ENCODE measurements around the gene FRMD4A.
"Not testable (repeated sequence)": the region's sequence is repeated elsewhere in the genome, so short reads cannot be mapped to it uniquely, and the experiment has no call there.

The FRMD4A gene

GRCh38 chr10:14225379-14225778 is 105.3 kb downstream of the FRMD4A start:
- Histone ChIP-seq H3K27me3 (ENCODE audit: control insufficient read depth, insufficient read depth, low read length, poor library complexity, severe bottlenecking) (no peaks in the 10 kb centered on the region), H3K27ac (ENCODE audit: insufficient read depth, low read depth, low read length, poor library complexity, severe bottlenecking) (no peak overlapping the region), H3K4me1 (ENCODE audit: control insufficient read depth, insufficient read depth, low read length) (no peaks in the 10 kb centered on the region), H3K4me3 (ENCODE audit: insufficient read depth, low read depth, low read length) (no peak overlapping the region), H3K36me3 (ENCODE audit: control insufficient read depth, insufficient read depth, low read length) (no peaks in the 10 kb centered on the region), H3K9me3 (ENCODE audit: control insufficient read depth, low read length) (no peaks in the 10 kb centered on the region)
- WGBS, 2 experiments = 90 to 97% methylated on average over 4 of the region's 4 CpGs

GRCh38 chr10:14220026-14220425 is 110.7 kb downstream of the FRMD4A start:
- Histone ChIP-seq H3K9me3 (ENCODE audit: control insufficient read depth, low read length) (no peaks in the 10 kb centered on the region), H3K27ac (ENCODE audit: insufficient read depth, low read depth, low read length, poor library complexity, severe bottlenecking) (no peak overlapping the region), H3K4me1 (ENCODE audit: control insufficient read depth, insufficient read depth, low read length) (peaks cover 3% of the 10 kb centered on the region), H3K27me3 (ENCODE audit: control insufficient read depth, insufficient read depth, low read length, poor library complexity, severe bottlenecking) (no peaks in the 10 kb centered on the region), H3K4me3 (ENCODE audit: insufficient read depth, low read depth, low read length) (no peak overlapping the region), H3K36me3 (ENCODE audit: control insufficient read depth, insufficient read depth, low read length) (no peaks in the 10 kb centered on the region)
- 93 to 97% methylated on average over 6 to 7 of the region's 7 CpGs for WGBS, 2 experiments

- no peak overlapping the region for H3K4me3 ChIP-seq (ENCODE audit: insufficient read depth, low read depth, low read length)
- no peak overlapping the region for H3K27ac ChIP-seq (ENCODE audit: insufficient read depth, low read depth, low read length, poor library complexity, severe bottlenecking)
- H3K27me3 ChIP-seq (ENCODE audit: control insufficient read depth, insufficient read depth, low read length, poor library complexity, severe bottlenecking) = no peaks in the 10 kb centered on the region
- 94 to 97% methylated on average over 5 of the region's 5 CpGs for WGBS, 2 experiments
- peaks cover 3% of the 10 kb centered on the region for H3K4me1 ChIP-seq (ENCODE audit: control insufficient read depth, insufficient read depth, low read length)
- no peaks in the 10 kb centered on the region for H3K9me3 ChIP-seq (ENCODE audit: control insufficient read depth, low read length)
- no peaks in the 10 kb centered on the region for H3K36me3 ChIP-seq (ENCODE audit: control insufficient read depth, insufficient read depth, low read length)
These were observed 111.3 kb downstream of the FRMD4A start for GRCh38 chr10:14219411-14219810.

- no peaks in the 10 kb centered on the region for H3K36me3 ChIP-seq (ENCODE audit: control insufficient read depth, insufficient read depth, low read length)
- 88 to 89% methylated on average over 7 of the region's 7 CpGs for WGBS, 2 experiments
- no peak overlapping the region for H3K27ac ChIP-seq (ENCODE audit: insufficient read depth, low read depth, low read length, poor library complexity, severe bottlenecking)
- H3K27me3 ChIP-seq (ENCODE audit: control insufficient read depth, insufficient read depth, low read length, poor library complexity, severe bottlenecking) = no peaks in the 10 kb centered on the region
- H3K9me3 ChIP-seq (ENCODE audit: control insufficient read depth, low read length) = no peaks in the 10 kb centered on the region
- H3K4me1 ChIP-seq (ENCODE audit: control insufficient read depth, insufficient read depth, low read length) = peaks cover 3% of the 10 kb centered on the region
- H3K4me3 ChIP-seq (ENCODE audit: insufficient read depth, low read depth, low read length) = no peak overlapping the region
These were observed 115.1 kb downstream of the FRMD4A start for GRCh38 chr10:14215641-14216040.

- not testable (repeated sequence) for H3K27ac ChIP-seq (ENCODE audit: insufficient read depth, low read depth, low read length, poor library complexity, severe bottlenecking); H3K4me3 ChIP-seq (ENCODE audit: insufficient read depth, low read depth, low read length); H3K9me3 ChIP-seq (ENCODE audit: control insufficient read depth, low read length); H3K27me3 ChIP-seq (ENCODE audit: control insufficient read depth, insufficient read depth, low read length, poor library complexity, severe bottlenecking); H3K4me1 ChIP-seq (ENCODE audit: control insufficient read depth, insufficient read depth, low read length); H3K36me3 ChIP-seq (ENCODE audit: control insufficient read depth, insufficient read depth, low read length)
- WGBS, 2 experiments = 82 to 84% methylated on average over 7 of the region's 7 CpGs
These were observed 117.0 kb downstream of the FRMD4A start for GRCh38 chr10:14213703-14214102.

- Histone ChIP-seq H3K4me1 (ENCODE audit: control insufficient read depth, insufficient read depth, low read length) (peaks cover 3% of the 10 kb centered on the region), H3K27ac (ENCODE audit: insufficient read depth, low read depth, low read length, poor library complexity, severe bottlenecking) (no peak overlapping the region), H3K9me3 (ENCODE audit: control insufficient read depth, low read length) (no peaks in the 10 kb centered on the region), H3K4me3 (ENCODE audit: insufficient read depth, low read depth, low read length) (no peak overlapping the region), H3K36me3 (ENCODE audit: control insufficient read depth, insufficient read depth, low read length) (no peaks in the 10 kb centered on the region), H3K27me3 (ENCODE audit: control insufficient read depth, insufficient read depth, low read length, poor library complexity, severe bottlenecking) (no peaks in the 10 kb centered on the region)
- 78 to 86% methylated on average over 4 of the region's 4 CpGs for WGBS, 2 experiments
These were observed 119.1 kb downstream of the FRMD4A start for GRCh38 chr10:14211610-14212009.

GRCh38 chr10:14208231-14208630 is 122.5 kb downstream of the FRMD4A start:
- no peak overlapping the region for H3K4me3 ChIP-seq (ENCODE audit: insufficient read depth, low read depth, low read length)
- no peaks in the 10 kb centered on the region for H3K9me3 ChIP-seq (ENCODE audit: control insufficient read depth, low read length)
- no peaks in the 10 kb centered on the region for H3K4me1 ChIP-seq (ENCODE audit: control insufficient read depth, insufficient read depth, low read length)
- no peaks in the 10 kb centered on the region for H3K27me3 ChIP-seq (ENCODE audit: control insufficient read depth, insufficient read depth, low read length, poor library complexity, severe bottlenecking)
- H3K27ac ChIP-seq (ENCODE audit: insufficient read depth, low read depth, low read length, poor library complexity, severe bottlenecking) = no peak overlapping the region
- WGBS, 2 experiments = 82 to 86% methylated on average over 5 of the region's 5 CpGs
- no peaks in the 10 kb centered on the region for H3K36me3 ChIP-seq (ENCODE audit: control insufficient read depth, insufficient read depth, low read length)

GRCh38 chr10:14205233-14205632 is 125.5 kb downstream of the FRMD4A start:
- H3K4me1 ChIP-seq (ENCODE audit: control insufficient read depth, insufficient read depth, low read length) = no peaks in the 10 kb centered on the region
- no peaks in the 10 kb centered on the region for H3K36me3 ChIP-seq (ENCODE audit: control insufficient read depth, insufficient read depth, low read length)
- no peak overlapping the region for H3K4me3 ChIP-seq (ENCODE audit: insufficient read depth, low read depth, low read length)
- no peak overlapping the region for H3K27ac ChIP-seq (ENCODE audit: insufficient read depth, low read depth, low read length, poor library complexity, severe bottlenecking)
- H3K9me3 ChIP-seq (ENCODE audit: control insufficient read depth, low read length) = no peaks in the 10 kb centered on the region
- WGBS, 2 experiments = 90 to 94% methylated on average over 4 of the region's 4 CpGs
- H3K27me3 ChIP-seq (ENCODE audit: control insufficient read depth, insufficient read depth, low read length, poor library complexity, severe bottlenecking) = no peaks in the 10 kb centered on the region

- H3K9me3 ChIP-seq (ENCODE audit: control insufficient read depth, low read length) = no peaks in the 10 kb centered on the region
- H3K27me3 ChIP-seq (ENCODE audit: control insufficient read depth, insufficient read depth, low read length, poor library complexity, severe bottlenecking) = no peaks in the 10 kb centered on the region
- WGBS, 2 experiments = 72 to 73% methylated on average over 16 of the region's 16 CpGs
- no peak overlapping the region for H3K27ac ChIP-seq (ENCODE audit: insufficient read depth, low read depth, low read length, poor library complexity, severe bottlenecking)
- H3K4me1 ChIP-seq (ENCODE audit: control insufficient read depth, insufficient read depth, low read length) = no peaks in the 10 kb centered on the region
- no peaks in the 10 kb centered on the region for H3K36me3 ChIP-seq (ENCODE audit: control insufficient read depth, insufficient read depth, low read length)
- H3K4me3 ChIP-seq (ENCODE audit: insufficient read depth, low read depth, low read length) = no peak overlapping the region
These were observed 129.8 kb downstream of the FRMD4A start for GRCh38 chr10:14200698-14201544.

GRCh38 chr10:14199098-14199497 is 131.6 kb downstream of the FRMD4A start:
- H3K9me3 ChIP-seq (ENCODE audit: control insufficient read depth, low read length); H3K4me3 ChIP-seq (ENCODE audit: insufficient read depth, low read depth, low read length); H3K4me1 ChIP-seq (ENCODE audit: control insufficient read depth, insufficient read depth, low read length); H3K27me3 ChIP-seq (ENCODE audit: control insufficient read depth, insufficient read depth, low read length, poor library complexity, severe bottlenecking); H3K27ac ChIP-seq (ENCODE audit: insufficient read depth, low read depth, low read length, poor library complexity, severe bottlenecking); H3K36me3 ChIP-seq (ENCODE audit: control insufficient read depth, insufficient read depth, low read length): not testable (repeated sequence)
- 88 to 91% methylated on average over 4 of the region's 4 CpGs for WGBS, 2 experiments
